ENCODE data around the gene CA4.

DNA sequence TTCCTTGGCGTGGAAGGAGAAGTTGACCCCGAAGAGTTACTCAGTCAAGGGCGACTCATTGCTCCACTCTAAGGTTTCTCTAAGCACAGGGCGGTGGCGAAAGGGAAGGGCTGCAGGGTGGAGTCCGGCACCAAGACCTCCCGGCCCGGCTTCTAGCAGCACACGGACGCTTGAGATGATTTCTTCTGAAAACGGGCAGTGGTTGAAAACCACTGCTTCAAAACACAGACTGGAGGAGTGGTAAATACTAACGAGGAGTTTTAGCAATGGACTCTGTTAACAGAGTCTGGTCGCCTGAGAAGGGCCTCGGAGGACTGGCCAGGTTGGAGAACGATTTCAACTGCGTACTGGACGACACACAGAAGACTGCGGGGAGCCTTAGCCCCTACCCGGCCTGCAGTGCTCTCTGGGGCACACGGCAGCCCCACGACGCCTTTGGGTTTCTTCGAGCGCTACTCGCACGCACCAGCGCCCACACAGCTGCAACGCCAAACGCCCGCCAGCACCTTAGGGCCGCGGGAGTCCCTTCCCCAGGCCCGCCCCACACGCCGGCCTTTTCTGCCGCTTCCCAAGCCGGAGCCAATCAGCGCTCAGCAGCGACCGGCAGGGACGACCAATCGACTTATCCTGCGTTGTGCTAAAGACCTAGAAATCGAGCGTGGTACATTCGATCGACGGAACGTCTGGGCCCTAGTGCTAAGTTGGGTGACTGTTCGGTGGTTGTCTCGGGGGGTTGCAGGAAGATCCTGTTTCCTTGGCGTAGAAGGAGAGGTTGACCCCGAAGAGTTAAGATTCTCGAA lies 14.4 kb upstream of the CA4 start:
- TF ChIP-seq, protein P1, sequence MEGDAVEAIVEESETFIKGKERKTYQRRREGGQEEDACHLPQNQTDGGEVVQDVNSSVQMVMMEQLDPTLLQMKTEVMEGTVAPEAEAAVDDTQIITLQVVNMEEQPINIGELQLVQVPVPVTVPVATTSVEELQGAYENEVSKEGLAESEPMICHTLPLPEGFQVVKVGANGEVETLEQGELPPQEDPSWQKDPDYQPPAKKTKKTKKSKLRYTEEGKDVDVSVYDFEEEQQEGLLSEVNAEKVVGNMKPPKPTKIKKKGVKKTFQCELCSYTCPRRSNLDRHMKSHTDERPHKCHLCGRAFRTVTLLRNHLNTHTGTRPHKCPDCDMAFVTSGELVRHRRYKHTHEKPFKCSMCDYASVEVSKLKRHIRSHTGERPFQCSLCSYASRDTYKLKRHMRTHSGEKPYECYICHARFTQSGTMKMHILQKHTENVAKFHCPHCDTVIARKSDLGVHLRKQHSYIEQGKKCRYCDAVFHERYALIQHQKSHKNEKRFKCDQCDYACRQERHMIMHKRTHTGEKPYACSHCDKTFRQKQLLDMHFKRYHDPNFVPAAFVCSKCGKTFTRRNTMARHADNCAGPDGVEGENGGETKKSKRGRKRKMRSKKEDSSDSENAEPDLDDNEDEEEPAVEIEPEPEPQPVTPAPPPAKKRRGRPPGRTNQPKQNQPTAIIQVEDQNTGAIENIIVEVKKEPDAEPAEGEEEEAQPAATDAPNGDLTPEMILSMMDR (IDR thresholded peaks at IDR 0.05), result no peak
- TF ChIP-seq POLR2AphosphoS5 (IDR thresholded peaks at IDR 0.05) (peak in 2 of 3 donors; percentile 24 to 34), POLR2A (IDR thresholded peaks at IDR 0.05) (no peak)
